IMR-90 (cell line): Measurements from ENCODE around the gene FIBCD1. TPM values are rescaled to one million over a fixed set of nuclear protein-coding genes. Genes with fewer than 3 reads are reported as not detected.

Source experiments
- ATAC-seq: fragments of 200-7000 bp; cut with Tn5 transposase; 2 replicates; pipeline ENCODE4 v1.9.1; 2020; ENCODE audit warnings: low read depth, mild to moderate bottlenecking, moderate library complexity
- BruUV-seq: library from RNA; stranded (reverse); fragments of 400-500 nt; replicated peaks from 2 replicates; lab custom pipeline; 2021; lab: Mats Ljungman, UMichigan
- CTCF ChIA-PET: fragments of 300-600 bp; formaldehyde crosslinking; extraction: SDS; loops from one replicate; lab custom pipeline; 2021; ENCODE audit warnings: antibody characterized with exemption; lab: Yijun Ruan, JAX
- POLR2A ChIA-PET: fragments of 300-600 bp; sonication (Branson Sonifier 250); formaldehyde crosslinking; loops from one replicate; lab custom pipeline; 2022; ENCODE audit warnings: antibody characterized with exemption; ENCODE audit not compliant: unreplicated experiment; lab: Charles Lee
- DNase-seq: peaks from one replicate; pipeline ENCODE4 v3.0.0; 2013
- H2AFZ ChIP-seq: replicated peaks from 2 replicates; pipeline ENCODE3; 2013; ENCODE audit warnings: low read length, mild to moderate bottlenecking; ENCODE audit not compliant: poor library complexity
- H2AK5ac ChIP-seq: 2 replicates; pipeline ENCODE4 v1.6.1; 2013; ENCODE audit warnings: low read depth, low read length, inconsistent platforms
- H2AK9ac ChIP-seq: replicated peaks from 2 replicates; pipeline ENCODE3; 2013; ENCODE audit warnings: mild to moderate bottlenecking, low read depth, low read length, moderate library complexity; ENCODE audit not compliant: poor library complexity
- H2BK120ac ChIP-seq: 2 replicates; pipeline ENCODE4 v1.6.1; 2013; ENCODE audit warnings: low read depth, low read length, inconsistent platforms
- H2BK15ac ChIP-seq: 3 replicates; pipeline ENCODE4 v1.6.1; 2013; ENCODE audit warnings: low read depth, low read length, inconsistent platforms
- H2BK20ac ChIP-seq: 2 replicates; pipeline ENCODE4 v1.6.1; 2013; ENCODE audit warnings: low read depth, mild to moderate bottlenecking, inconsistent platforms, low read length, moderate library complexity
- H2BK5ac ChIP-seq: 2 replicates; pipeline ENCODE4 v1.6.1; 2013; ENCODE audit warnings: mild to moderate bottlenecking, low read depth, low read length, inconsistent platforms; ENCODE audit not compliant: poor library complexity, severe bottlenecking
- H3K14ac ChIP-seq: replicated peaks from 2 replicates; pipeline ENCODE4 v1.6.1; 2013; ENCODE audit warnings: low read depth, low read length, inconsistent platforms
- H3K18ac ChIP-seq: 2 replicates; pipeline ENCODE4 v1.6.1; 2013; ENCODE audit warnings: low read depth, low read length, control low read depth
- H3K23ac ChIP-seq: 2 replicates; pipeline ENCODE4 v1.6.1; 2013; ENCODE audit warnings: low read depth, low read length, inconsistent platforms
- H3K27ac ChIP-seq: 2 replicates; pipeline ENCODE4 v1.5.1; 2013; ENCODE audit warnings: mild to moderate bottlenecking, control low read depth, low read length; ENCODE audit not compliant: insufficient read depth
- H3K27me3 ChIP-seq: 2 replicates; pipeline ENCODE4 v1.6.1; 2013; ENCODE audit warnings: low read length; ENCODE audit not compliant: control insufficient read depth, insufficient read depth
- H3K36me3 ChIP-seq: 2 replicates; pipeline ENCODE4 v1.6.1; 2013; ENCODE audit warnings: low read length, mixed read lengths; ENCODE audit not compliant: control insufficient read depth, insufficient read depth
- H3K4ac ChIP-seq: 2 replicates; pipeline ENCODE4 v1.6.1; 2013; ENCODE audit warnings: low read depth, low read length, inconsistent platforms
- H3K4me1 ChIP-seq: 2 replicates; pipeline ENCODE4 v1.6.1; 2013; ENCODE audit warnings: low read length, mixed read lengths; ENCODE audit not compliant: control insufficient read depth, insufficient read depth
- H3K4me2 ChIP-seq: 2 replicates; pipeline ENCODE4 v1.6.1; 2013; ENCODE audit warnings: low read depth, mild to moderate bottlenecking, control low read depth, low read length, moderate library complexity
- H3K4me3 ChIP-seq: 2 replicates; pipeline ENCODE4 v1.5.1; 2013; ENCODE audit warnings: low read depth, mild to moderate bottlenecking, control low read depth, low read length, moderate library complexity; ENCODE audit not compliant: insufficient read depth
- H3K56ac ChIP-seq: 2 replicates; pipeline ENCODE4 v1.6.1; 2013; ENCODE audit warnings: low read length, inconsistent platforms; ENCODE audit not compliant: insufficient read depth; ENCODE audit errors: extremely low read depth
- H3K79me1 ChIP-seq, 2 experiments: 2 replicates each; pipeline ENCODE4 v1.6.1; 2013; ENCODE audit warnings: low read length in 2 of 2, inconsistent platforms in 1 of 2, low read depth in 1 of 2
- H3K9ac ChIP-seq: 2 replicates; pipeline ENCODE4 v1.6.1; 2013; ENCODE audit warnings: low read depth, low read length, control low read depth
- H3K9me1 ChIP-seq: 2 replicates; pipeline ENCODE4 v1.6.1; 2013; ENCODE audit warnings: low read length, inconsistent platforms; ENCODE audit not compliant: insufficient read depth
- H3K9me3 ChIP-seq: 2 replicates; pipeline ENCODE4 v1.6.1; 2013; ENCODE audit warnings: low read length; ENCODE audit not compliant: control insufficient read depth, insufficient read depth
- H4K20me1 ChIP-seq: 2 replicates; pipeline ENCODE4 v1.6.1; 2013; ENCODE audit warnings: low read length, inconsistent platforms; ENCODE audit not compliant: insufficient read depth
- H4K5ac ChIP-seq: 2 replicates; pipeline ENCODE4 v1.6.1; 2013; ENCODE audit warnings: mild to moderate bottlenecking, low read depth, low read length, control low read depth
- H4K8ac ChIP-seq, 2 experiments: 2 replicates each; pipeline ENCODE4 v1.6.1; 2013; ENCODE audit warnings: low read depth in 2 of 2, low read length in 2 of 2, control low read depth in 1 of 2, inconsistent platforms in 1 of 2
- H4K91ac ChIP-seq: 2 replicates; pipeline ENCODE4 v1.6.1; 2013; ENCODE audit warnings: low read depth, low read length, inconsistent platforms; ENCODE audit not compliant: insufficient read depth
- CEBPB ChIP-seq: IDR thresholded peaks from 2 replicates; pipeline ENCODE4 v1.6.1; 2012; ENCODE audit warnings: low read depth, low read length, improper control_type of control experiment
- CHD1 ChIP-seq: IDR thresholded peaks from 2 replicates; pipeline ENCODE4 v1.6.1; 2012; ENCODE audit warnings: low read depth, low read length, improper control_type of control experiment
- MAFK ChIP-seq: IDR thresholded peaks from 2 replicates; pipeline ENCODE4 v1.6.1; 2012; ENCODE audit warnings: low read depth, low read length, improper control_type of control experiment
- NFE2L2 ChIP-seq: fragments of 150-350 bp; IDR thresholded peaks from 2 replicates; pipeline ENCODE4 v1.6.1; 2016; ENCODE audit warnings: low read depth, mild to moderate bottlenecking, low read length
- POLR2A ChIP-seq: IDR thresholded peaks from 2 replicates; pipeline ENCODE4 v1.6.1; 2012; ENCODE audit warnings: mild to moderate bottlenecking, low read depth, low read length
- RFX5 ChIP-seq: IDR thresholded peaks from 2 replicates; pipeline ENCODE4 v1.8.0; 2012; ENCODE audit warnings: low read depth, mild to moderate bottlenecking, low read length, moderate library complexity
- WGBS, 2 experiments: methylation state at CpG; one replicate each; pipeline versions ENCODE4 v1.1.5 to v1.1.7; 2013; ENCODE audit warnings: missing lambda C conversion rate in 2 of 2; ENCODE audit not compliant: insufficient read length in 1 of 2; ENCODE audit errors: extremely low coverage in 2 of 2; 5-methylcytosine and 5-hydroxymethylcytosine counted together
- dilution Hi-C: fragments of 300-500 bp; cut with HindIII; formaldehyde crosslinking; loops from one replicate; pipeline ENCODE4 v1.14.3; 2018; ENCODE audit warnings: low sequenced_read_pairs; ENCODE audit not compliant: unreplicated experiment
- in situ Hi-C: fragments of 300-500 bp; cut with MboI; formaldehyde crosslinking; loops from 3 replicates; pipeline ENCODE4 v1.14.3; 2019; ENCODE audit warnings: low sequenced_read_pairs, inconsistent platforms, mixed read lengths
- intact Hi-C: fragments of 100-400 bp; cut with micrococcal nuclease; formaldehyde crosslinking; loops from 2 replicates; pipeline ENCODE4 v1.10.0; 2022
- polyA plus RNA-seq, 3 experiments: library from polyadenylated mRNA; depleted of rRNA; stranded (reverse); fragments of >200 nt; gene quantifications; 2 replicates each; pipeline ENCODE4 v1.2.3, GENCODE V29; 2012; ENCODE audit warnings: low replicate concordance in 1 of 3
- total RNA-seq: library from RNA; depleted of rRNA; stranded (reverse); fragments of >200 nt; gene quantifications from 2 replicates; pipeline ENCODE4 v1.2.3, GENCODE V29; 2012
- TF ChIP-seq, protein P1 (sequence below): fragments of 150-350 bp; IDR thresholded peaks from 2 replicates; pipeline ENCODE4 v1.6.1; 2017; ENCODE audit warnings: mild to moderate bottlenecking, antibody characterized with exemption, low read length, low read depth
- TF ChIP-seq, protein P2 (sequence below): fragments of 150-350 bp; IDR thresholded peaks from 2 replicates; pipeline ENCODE4 v1.6.1; 2016; ENCODE audit warnings: low read depth, mild to moderate bottlenecking, low read length, moderate library complexity, borderline replicate concordance

FIBCD1 gene
- total and polyA plus RNA-seq, 2 of the 4 experiments (the other 2 are of a cell fraction) = 1.1 to 10.1 TPM

DNA sequence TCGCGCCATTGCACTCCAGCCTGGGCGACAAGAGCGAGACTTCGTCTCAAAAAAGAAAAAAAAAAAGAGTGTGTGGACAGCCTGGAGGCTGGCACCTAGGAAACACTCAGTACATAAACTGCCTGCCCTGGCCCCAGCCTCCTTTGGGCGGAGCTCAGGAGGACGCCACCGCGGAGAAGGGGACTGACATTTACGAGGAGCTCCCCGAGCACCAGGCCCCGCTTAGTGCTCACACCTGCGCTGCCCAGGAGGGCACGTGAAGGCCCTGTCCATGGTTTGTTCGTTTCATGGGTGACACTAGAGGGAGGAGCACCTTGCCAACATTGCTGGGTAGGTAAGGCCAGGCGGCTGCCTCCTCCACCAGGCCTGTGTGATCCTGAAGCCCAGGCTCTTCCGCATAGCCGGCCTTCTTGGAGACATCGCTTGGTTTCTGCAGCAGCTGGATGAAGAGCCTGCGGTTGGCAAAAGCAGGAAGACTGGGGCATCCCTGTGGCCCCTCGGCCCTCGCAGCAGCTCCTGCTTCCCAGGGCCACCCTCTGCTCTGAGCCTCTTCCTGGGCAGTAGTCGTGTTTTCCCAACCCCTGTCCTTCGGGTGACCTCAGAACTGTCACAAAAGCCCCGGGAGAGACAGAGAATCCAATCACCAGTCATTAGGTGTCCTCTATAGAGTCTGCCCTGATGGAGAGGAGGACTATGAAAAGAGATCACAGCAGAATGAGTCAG lies 43.8 kb upstream of the FIBCD1 start:
- Histone ChIP-seq H3K4me3 (no peak overlapping the region), H2BK20ac (no peak overlapping the region), H3K56ac (no peak overlapping the region), H2BK15ac (no peak overlapping the region), H2BK120ac (no peak overlapping the region), H2AK5ac (no peak overlapping the region), H4K20me1 (no peaks in the 10 kb centered on the region), H4K8ac (no peak overlapping the region), H4K91ac (no peak overlapping the region), H4K5ac (no peak overlapping the region), H2AK9ac (no peak overlapping the region), H3K36me3 (no peaks in the 10 kb centered on the region), H3K4me1 (no peaks in the 10 kb centered on the region), H3K9me1 (no peaks in the 10 kb centered on the region), H3K27me3 (peaks cover 61% of the 10 kb centered on the region), H3K14ac (no peak overlapping the region), H3K79me1 (no peaks in the 10 kb centered on the region), H2AFZ (no peak overlapping the region), H3K4ac (no peak overlapping the region), H3K27ac (no peak overlapping the region), H3K23ac (no peak overlapping the region), H2BK5ac (no peak overlapping the region), H3K9me3 (no peaks in the 10 kb centered on the region), H3K4me2 (no peak overlapping the region), H3K18ac (no peak overlapping the region), H3K9ac (no peak overlapping the region)
- no peak for ATAC-seq
- in situ Hi-C loops = no loop called here
- DNase-seq = no peak
- ChIA-PET CTCF (no interaction called here), POLR2A (no interaction called here)
- dilution Hi-C loops = no loop called here
- BruUV-seq = no TSS peak
- TF ChIP-seq, protein P1, sequence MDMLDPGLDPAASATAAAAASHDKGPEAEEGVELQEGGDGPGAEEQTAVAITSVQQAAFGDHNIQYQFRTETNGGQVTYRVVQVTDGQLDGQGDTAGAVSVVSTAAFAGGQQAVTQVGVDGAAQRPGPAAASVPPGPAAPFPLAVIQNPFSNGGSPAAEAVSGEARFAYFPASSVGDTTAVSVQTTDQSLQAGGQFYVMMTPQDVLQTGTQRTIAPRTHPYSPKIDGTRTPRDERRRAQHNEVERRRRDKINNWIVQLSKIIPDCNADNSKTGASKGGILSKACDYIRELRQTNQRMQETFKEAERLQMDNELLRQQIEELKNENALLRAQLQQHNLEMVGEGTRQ = no peak
- TF ChIP-seq CHD1 (no peak), POLR2A (no peak), MAFK (no peak), NFE2L2 (no peak), CEBPB (no peak), RFX5 (no peak)
- TF ChIP-seq, protein P2, sequence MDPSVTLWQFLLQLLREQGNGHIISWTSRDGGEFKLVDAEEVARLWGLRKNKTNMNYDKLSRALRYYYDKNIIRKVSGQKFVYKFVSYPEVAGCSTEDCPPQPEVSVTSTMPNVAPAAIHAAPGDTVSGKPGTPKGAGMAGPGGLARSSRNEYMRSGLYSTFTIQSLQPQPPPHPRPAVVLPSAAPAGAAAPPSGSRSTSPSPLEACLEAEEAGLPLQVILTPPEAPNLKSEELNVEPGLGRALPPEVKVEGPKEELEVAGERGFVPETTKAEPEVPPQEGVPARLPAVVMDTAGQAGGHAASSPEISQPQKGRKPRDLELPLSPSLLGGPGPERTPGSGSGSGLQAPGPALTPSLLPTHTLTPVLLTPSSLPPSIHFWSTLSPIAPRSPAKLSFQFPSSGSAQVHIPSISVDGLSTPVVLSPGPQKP = no peak
- WGBS, 2 experiments = 81% methylated on average over 4 of the region's 25 CpGs; no CpG with 5 or more reads in 1 of the 2 experiments
- intact Hi-C loops = no loop called here
